Tibial nerve (tissue), 3 donors: Measurements from ENCODE around the gene SUSD1.

Experiments used
- POLR2A ChIP-seq, 2 donors: fragments of 450-650 bp; IDR thresholded peaks; one replicate each; pipeline ENCODE4 v1.6.1; 2017; ENCODE audit warnings: antibody characterized with exemption in 2 of 2, mild to moderate bottlenecking in 2 of 2, moderate library complexity in 2 of 2
- TF ChIP-seq, protein P1 (sequence below), 5 experiments: fragments of 200-600 bp in 3 of 5; fragments of 450-650 bp in 2 of 5; sonication (generic) in 3 of 5; IDR thresholded peaks; one replicate each; pipeline ENCODE4 v1.5.1; 2016 to 2019; ENCODE audit warnings: antibody characterized with exemption in 5 of 5, mild to moderate bottlenecking in 3 of 5, moderate library complexity in 2 of 5

DNA sequence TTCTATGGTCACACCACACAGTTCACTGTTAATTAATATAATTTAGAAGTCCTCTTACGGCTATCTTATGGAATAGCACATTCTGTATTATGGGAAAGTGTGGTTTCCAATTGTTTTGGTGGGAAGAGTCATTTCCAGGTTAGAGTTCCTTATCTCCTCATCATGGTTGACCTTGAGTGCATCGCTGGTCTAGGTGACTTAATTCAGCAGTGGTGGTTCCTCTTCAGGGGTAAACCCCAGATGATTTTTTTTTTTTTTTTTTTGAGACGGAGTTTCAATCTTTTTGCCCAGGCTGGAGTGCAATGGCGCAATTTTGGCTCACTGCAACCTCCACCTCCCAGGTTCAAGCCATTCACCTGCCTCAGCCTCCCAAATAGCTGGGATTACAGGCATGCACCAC, 171.6 kb downstream of the SUSD1 start:
- TF ChIP-seq, protein P1, sequence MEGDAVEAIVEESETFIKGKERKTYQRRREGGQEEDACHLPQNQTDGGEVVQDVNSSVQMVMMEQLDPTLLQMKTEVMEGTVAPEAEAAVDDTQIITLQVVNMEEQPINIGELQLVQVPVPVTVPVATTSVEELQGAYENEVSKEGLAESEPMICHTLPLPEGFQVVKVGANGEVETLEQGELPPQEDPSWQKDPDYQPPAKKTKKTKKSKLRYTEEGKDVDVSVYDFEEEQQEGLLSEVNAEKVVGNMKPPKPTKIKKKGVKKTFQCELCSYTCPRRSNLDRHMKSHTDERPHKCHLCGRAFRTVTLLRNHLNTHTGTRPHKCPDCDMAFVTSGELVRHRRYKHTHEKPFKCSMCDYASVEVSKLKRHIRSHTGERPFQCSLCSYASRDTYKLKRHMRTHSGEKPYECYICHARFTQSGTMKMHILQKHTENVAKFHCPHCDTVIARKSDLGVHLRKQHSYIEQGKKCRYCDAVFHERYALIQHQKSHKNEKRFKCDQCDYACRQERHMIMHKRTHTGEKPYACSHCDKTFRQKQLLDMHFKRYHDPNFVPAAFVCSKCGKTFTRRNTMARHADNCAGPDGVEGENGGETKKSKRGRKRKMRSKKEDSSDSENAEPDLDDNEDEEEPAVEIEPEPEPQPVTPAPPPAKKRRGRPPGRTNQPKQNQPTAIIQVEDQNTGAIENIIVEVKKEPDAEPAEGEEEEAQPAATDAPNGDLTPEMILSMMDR (IDR thresholded peaks at IDR 0.05): no peak
- TF ChIP-seq POLR2A (IDR thresholded peaks at IDR 0.05): no peak
